ENCODE data around the gene PRR3. TPM values are rescaled to one million over a fixed set of nuclear protein-coding genes. Genes with fewer than 3 reads are reported as not detected.

PRR3 gene
- total and polyA plus RNA-seq, 9 of the 15 experiments (the other 6 are each of a cell fraction or from before 2014, with no cell fraction given), result 23.5 to 59.6 (median 28.8) TPM

- peak in 1 of 2 experiments; percentile 84; a peak in 2 of 4 replicates for TF ChIP-seq ZNF318 (IDR thresholded peaks at IDR 0.05; ENCODE audit: borderline replicate concordance in 1 of 2, low read depth in 1 of 2)
- TF ChIP-seq TBL1XR1 (IDR thresholded peaks at IDR 0.05; ENCODE audit: low read length in 2 of 2), result no peak
- no peak for TF ChIP-seq FOXJ2 (tag; IDR thresholded peaks at IDR 0.05)
- no peak for TF ChIP-seq ZNF655 (CRISPR knock-in tag; IDR thresholded peaks at IDR 0.05)
- TF ChIP-seq SMARCC2 (IDR thresholded peaks at IDR 0.05; ENCODE audit: low read depth), result no peak
- TF ChIP-seq XRCC5 (IDR thresholded peaks at IDR 0.05; ENCODE audit: low read depth, low read length), result no peak
These were observed 23.4 kb upstream of the PRR3 start (continued) for GRCh38 chr6:30533460-30534294.
